GM15510 (cell line): ENCODE data around the gene NUDT8.

Experiments used
- POLR2A ChIP-seq: IDR thresholded peaks from 3 replicates; pipeline ENCODE4 v1.6.1; 2011; ENCODE audit warnings: borderline replicate concordance; ENCODE audit not compliant: insufficient read length; ENCODE audit errors: extremely low read depth

Gene NUDT8

GRCh38 chr11:67664696-67665540 lies 35.2 kb upstream of the NUDT8 start:
- TF ChIP-seq POLR2A, result no peak

GRCh38 chr11:67664213-67664585 lies 34.5 kb upstream of the NUDT8 start:
- no peak for TF ChIP-seq POLR2A

GRCh38 chr11:67663532-67664212 lies 33.9 kb upstream of the NUDT8 start:
- no peak for TF ChIP-seq POLR2A

GRCh38 chr11:67662835-67663531 lies 33.2 kb upstream of the NUDT8 start:
- TF ChIP-seq POLR2A, result no peak

- no peak for TF ChIP-seq POLR2A
Measured at GRCh38 chr11:67662142-67662834, 32.6 kb upstream of the NUDT8 start.

- no peak for TF ChIP-seq POLR2A
Measured at GRCh38 chr11:67657300-67657699, 27.6 kb upstream of the NUDT8 start.

GRCh38 chr11:67656278-67656922 lies 26.7 kb upstream of the NUDT8 start:
- no peak for TF ChIP-seq POLR2A

- TF ChIP-seq POLR2A, result no peak
Measured at GRCh38 chr11:67654225-67654624, 24.5 kb upstream of the NUDT8 start.

- no peak for TF ChIP-seq POLR2A
Measured at GRCh38 chr11:67652965-67653845, 23.5 kb upstream of the NUDT8 start.

- TF ChIP-seq POLR2A, result no peak
Measured at GRCh38 chr11:67651976-67652781, 22.4 kb upstream of the NUDT8 start.

- TF ChIP-seq POLR2A, result peak; percentile 64
Measured at GRCh38 chr11:67649634-67650510, 20.1 kb upstream of the NUDT8 start.
